HG03175 (cell line): ENCODE results near the gene TRNAU1AP.

Experiments used
- ATAC-seq: cut with Tn5 transposase; IDR thresholded peaks from one replicate; pipeline ENCODE4 v1.9.1; 2021; ENCODE audit warnings: mild to moderate bottlenecking, moderate library complexity; ENCODE audit not compliant: unreplicated experiment

TRNAU1AP gene

GRCh38 chr1:28604411-28604810 lies 51.5 kb downstream of the TRNAU1AP start:
- no peak for ATAC-seq

DNA sequence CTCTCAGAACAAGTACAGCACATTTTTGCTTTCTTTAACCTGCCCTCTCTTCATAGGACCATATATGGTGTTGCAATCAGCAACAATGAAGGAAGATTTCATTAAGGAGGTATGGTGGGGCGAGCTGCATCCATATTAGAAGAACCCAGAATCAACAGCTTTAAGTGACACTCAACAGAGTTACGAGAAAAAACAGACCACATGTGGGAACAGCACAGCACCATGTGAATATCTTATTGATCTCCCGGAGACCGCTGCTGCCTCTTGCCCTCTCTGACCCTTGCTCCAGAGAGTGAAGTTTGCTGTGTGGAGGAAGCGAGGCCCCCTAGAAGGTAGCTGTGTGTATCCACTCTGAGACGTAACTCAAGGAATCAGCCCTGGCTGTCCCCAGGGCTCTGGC lies 52.1 kb downstream of the TRNAU1AP start:
- no peak for ATAC-seq

DNA sequence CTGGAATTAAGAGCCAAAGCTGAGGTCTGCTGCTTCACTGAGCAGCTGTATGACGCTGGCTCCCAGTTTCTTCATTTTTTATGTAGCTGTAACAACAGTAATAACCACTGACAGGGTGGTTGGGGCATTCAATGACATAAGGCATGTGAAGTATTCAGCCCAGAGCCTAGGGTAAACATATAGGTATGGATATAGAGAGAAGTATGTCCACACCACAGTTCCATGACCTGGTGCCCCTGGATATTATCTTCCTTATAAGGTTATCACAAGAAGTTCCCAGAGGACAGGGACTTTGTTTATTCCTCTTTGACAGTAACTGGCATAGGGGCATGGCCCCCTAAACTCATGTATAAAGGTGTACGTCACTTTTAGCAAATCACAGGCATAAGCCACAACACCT lies 53.9 kb downstream of the TRNAU1AP start:
- ATAC-seq, result no peak

GRCh38 chr1:28613175-28613574 lies 60.3 kb downstream of the TRNAU1AP start:
- ATAC-seq, result no peak
